ENCODE results near the gene BAAT.

DNA sequence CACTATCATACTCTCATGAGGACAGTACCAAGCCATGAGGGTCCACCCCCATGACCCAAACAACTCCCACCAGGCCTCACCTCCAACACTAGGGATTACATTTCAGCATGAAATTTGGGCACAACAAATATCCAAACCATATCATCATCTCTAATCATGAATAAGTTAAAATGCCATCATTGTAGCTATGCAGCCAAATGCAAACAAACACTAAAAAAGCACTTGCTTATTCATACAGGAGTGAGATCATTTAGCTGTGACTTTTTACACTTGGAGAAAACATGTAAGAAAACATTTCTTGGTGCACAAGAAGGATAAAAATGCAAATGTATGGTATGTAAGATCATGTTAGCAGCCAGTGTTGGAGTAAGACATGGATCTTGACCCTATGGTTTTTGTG is 24.2 kb downstream of the BAAT start:
- TF ChIP-seq ZSCAN30 (tag by site-specific recombination; IDR thresholded peaks at IDR 0.05) (no peak), ZNF629 (tag by site-specific recombination; IDR thresholded peaks at IDR 0.05) (no peak), ZFP3 (tag by site-specific recombination; IDR thresholded peaks at IDR 0.05; ENCODE audit: low read depth) (no peak), ZNF621 (tag by site-specific recombination; IDR thresholded peaks at IDR 0.05) (no peak), ZNF37A (tag by site-specific recombination; IDR thresholded peaks at IDR 0.05) (no peak), ZNF23 (tag by site-specific recombination; IDR thresholded peaks at IDR 0.05; ENCODE audit: borderline replicate concordance) (no peak)
- TF ChIP-seq, protein P1, sequence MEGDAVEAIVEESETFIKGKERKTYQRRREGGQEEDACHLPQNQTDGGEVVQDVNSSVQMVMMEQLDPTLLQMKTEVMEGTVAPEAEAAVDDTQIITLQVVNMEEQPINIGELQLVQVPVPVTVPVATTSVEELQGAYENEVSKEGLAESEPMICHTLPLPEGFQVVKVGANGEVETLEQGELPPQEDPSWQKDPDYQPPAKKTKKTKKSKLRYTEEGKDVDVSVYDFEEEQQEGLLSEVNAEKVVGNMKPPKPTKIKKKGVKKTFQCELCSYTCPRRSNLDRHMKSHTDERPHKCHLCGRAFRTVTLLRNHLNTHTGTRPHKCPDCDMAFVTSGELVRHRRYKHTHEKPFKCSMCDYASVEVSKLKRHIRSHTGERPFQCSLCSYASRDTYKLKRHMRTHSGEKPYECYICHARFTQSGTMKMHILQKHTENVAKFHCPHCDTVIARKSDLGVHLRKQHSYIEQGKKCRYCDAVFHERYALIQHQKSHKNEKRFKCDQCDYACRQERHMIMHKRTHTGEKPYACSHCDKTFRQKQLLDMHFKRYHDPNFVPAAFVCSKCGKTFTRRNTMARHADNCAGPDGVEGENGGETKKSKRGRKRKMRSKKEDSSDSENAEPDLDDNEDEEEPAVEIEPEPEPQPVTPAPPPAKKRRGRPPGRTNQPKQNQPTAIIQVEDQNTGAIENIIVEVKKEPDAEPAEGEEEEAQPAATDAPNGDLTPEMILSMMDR (tag by site-specific recombination; IDR thresholded peaks at IDR 0.05): no peak
- TF ChIP-seq, protein P2, sequence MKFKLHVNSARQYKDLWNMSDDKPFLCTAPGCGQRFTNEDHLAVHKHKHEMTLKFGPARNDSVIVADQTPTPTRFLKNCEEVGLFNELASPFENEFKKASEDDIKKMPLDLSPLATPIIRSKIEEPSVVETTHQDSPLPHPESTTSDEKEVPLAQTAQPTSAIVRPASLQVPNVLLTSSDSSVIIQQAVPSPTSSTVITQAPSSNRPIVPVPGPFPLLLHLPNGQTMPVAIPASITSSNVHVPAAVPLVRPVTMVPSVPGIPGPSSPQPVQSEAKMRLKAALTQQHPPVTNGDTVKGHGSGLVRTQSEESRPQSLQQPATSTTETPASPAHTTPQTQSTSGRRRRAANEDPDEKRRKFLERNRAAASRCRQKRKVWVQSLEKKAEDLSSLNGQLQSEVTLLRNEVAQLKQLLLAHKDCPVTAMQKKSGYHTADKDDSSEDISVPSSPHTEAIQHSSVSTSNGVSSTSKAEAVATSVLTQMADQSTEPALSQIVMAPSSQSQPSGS (tag by site-specific recombination; IDR thresholded peaks at IDR 0.05; ENCODE audit: low read depth): no peak

Data from HEK293 (cell line).